Left ventricle myocardium superior (tissue), 1 donor: ENCODE results near the gene NAV2. TPM values are rescaled to one million over a fixed set of nuclear protein-coding genes. Genes with fewer than 3 reads are reported as not detected.
A peak's percentile ranks its signal among the peaks of the same experiment; 100 is the strongest.

ENCODE experiments used
- ATAC-seq: fragments of 200-7000 bp; cut with Tn5 transposase; one replicate; pipeline ENCODE4 v1.9.1; 2020; ENCODE audit warnings: mild to moderate bottlenecking, moderate library complexity
- DNase-seq: peaks from one replicate; pipeline ENCODE4 v3.0.0-alpha.2; 2020
- intact Hi-C: fragments of 100-400 bp; cut with micrococcal nuclease; formaldehyde crosslinking; loops from one replicate; pipeline ENCODE4 v1.11.0; 2022
- total RNA-seq: library from RNA; stranded (reverse); fragmentation: NEBNext Ultra II Directional; extraction: Animal tissue kit (Norgen Biotek cat#: 25700); gene quantifications from one replicate; pipeline ENCODE4 v1.2.1, GENCODE V29; 2021
- donor health status: DM: no; HTN: yes; CAD: no; lungs with severe emphysema.

NAV2 gene
- total RNA-seq, 1 donor from 2014 or later: 8.8 TPM

DNA sequence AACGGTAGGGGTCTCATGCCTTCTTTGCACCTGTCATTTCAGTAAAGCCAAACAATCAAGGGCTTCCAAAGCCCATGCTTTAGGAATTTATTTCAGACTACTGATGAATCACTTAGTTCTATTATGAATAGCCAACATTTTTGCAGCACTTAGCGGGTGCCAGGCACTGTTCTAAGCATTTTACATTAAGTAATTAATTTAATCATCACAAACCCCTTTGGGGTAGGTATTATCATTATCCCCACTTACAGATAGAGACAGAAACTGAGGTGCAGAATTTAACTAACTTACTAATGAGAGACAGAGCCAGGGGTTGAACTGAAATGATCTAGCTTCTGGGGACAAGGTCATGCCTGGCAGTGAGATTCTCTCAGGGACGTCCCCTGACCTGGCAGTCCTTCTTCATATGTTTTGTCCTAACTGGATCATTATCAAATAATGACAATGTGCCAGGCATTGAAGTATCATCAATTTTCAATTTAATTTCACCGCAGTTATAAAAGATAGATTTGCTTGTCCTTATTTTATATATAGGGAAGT lies 31.7 kb upstream of the NAV2 start:
- no peak for ATAC-seq
- intact Hi-C loops: no loop called here
- DNase-seq: no peak

DNA sequence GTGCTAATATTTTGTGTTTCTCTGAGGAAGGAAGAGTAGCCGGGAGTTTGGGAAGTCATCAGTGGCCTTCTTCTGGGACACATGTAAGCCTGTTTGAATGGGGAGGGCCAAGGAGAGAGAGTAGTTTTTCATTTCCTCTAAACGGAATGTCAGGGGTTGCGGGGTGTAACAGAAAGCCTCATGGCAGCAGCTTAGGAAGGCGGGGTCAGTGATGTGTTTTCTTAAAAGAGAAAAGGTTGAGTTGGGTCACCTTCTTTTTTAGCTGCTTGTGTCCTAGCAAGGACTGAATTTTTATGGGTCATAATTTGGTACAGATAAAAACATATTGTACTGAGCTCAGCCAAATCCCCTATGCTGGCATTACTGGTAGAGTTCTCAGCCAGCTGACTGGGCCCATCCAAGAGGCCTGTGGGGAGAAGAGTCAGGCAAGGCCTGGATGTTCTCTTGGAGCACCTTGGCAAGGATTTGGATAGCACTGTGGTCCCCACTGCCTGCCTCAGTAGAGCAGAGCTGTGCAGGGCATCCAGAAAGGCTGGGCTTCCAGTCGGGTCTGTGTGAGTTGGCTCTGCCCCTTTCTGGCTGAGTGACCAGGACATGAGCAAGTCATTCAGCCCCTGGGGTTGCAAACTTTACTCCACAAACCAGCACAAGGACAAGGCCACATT lies 29.4 kb upstream of the NAV2 start:
- intact Hi-C loops: no loop called here

DNA sequence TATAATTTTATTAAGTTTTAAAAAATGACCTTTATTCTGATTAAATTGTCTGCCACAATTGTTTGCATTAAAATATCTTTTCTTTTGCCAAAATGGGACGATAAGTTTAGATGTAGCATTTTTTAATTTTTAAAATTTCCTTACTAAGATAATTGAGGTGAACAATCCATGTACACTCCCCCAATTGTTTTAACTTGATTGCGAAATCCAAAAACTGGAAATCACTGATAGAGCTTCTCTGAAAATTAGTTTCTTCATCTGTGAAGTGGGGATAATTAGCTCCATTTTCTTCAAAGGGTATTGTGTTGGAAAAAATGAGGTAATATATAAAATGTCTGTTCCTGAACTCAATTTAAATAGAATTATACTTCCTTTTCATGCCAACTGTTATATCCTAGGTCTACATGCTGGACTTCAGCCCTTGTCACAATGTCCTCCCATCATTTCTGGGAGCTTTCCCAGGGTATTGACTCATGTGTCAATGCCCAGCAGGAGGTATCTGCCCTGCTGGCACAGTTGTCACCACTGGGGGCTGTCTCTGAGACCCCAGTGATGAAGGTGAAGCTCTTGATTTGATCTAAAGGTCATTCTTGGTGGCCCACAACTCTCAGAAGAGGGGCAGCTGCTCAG lies 28.7 kb upstream of the NAV2 start:
- intact Hi-C loops: no loop called here
- no peak for ATAC-seq
- DNase-seq: no peak

More for the DNA sequence above, 29.4 kb upstream of the NAV2 start:
- ATAC-seq: peak; percentile 93
- DNase-seq: peak; percentile 79

GRCh38 chr11:19686234-19686633 lies 26.4 kb upstream of the NAV2 start:
- ATAC-seq (no peak), DNase-seq (no peak)
- intact Hi-C loops: no loop called here

DNA sequence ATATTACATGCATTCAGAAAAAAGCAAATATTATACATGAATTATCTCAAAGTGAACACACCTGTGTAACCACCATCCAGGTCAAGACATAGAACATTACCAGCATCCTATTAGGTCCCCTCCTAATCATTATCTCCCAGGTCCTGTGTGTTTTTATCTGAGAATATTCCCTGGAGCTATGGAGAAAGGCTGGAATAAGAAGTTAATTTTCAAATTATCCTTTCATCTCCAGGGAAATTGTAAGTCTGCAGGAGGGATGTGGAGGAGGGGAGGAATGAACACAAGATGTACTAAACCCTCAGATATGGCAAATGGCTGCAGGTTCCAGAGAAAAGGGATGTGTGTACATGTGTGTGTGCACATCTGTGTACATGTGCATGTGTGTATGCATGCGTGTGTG lies 25.2 kb upstream of the NAV2 start:
- intact Hi-C loops: no loop called here
- DNase-seq (no peak), ATAC-seq (no peak)

- intact Hi-C loops: no loop called here
- ATAC-seq (peak; percentile 30), DNase-seq (no peak)
These were observed 23.2 kb upstream of the NAV2 start for GRCh38 chr11:19689281-19690000.

DNA sequence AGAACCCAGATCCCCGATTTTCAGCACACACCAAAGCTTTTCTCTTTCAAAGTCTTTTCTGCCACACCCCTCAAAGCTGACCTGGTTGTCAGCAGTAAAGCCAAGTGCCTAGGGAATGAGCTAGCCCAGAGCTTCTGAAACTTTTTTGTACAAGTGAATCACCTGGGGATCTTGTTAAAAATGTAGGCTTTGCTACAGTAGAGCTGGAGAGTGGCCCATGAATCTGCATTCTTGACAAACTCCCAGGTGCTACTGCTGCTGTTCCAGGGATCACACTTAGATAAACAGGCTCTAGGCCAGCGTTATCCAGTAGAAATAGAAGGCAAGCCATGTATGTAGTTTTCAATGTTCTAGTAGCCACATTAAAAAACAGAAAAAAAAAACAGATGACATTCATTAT lies 21.8 kb upstream of the NAV2 start:
- intact Hi-C loops: no loop called here
- DNase-seq (no peak), ATAC-seq (peak; percentile 20)

DNA sequence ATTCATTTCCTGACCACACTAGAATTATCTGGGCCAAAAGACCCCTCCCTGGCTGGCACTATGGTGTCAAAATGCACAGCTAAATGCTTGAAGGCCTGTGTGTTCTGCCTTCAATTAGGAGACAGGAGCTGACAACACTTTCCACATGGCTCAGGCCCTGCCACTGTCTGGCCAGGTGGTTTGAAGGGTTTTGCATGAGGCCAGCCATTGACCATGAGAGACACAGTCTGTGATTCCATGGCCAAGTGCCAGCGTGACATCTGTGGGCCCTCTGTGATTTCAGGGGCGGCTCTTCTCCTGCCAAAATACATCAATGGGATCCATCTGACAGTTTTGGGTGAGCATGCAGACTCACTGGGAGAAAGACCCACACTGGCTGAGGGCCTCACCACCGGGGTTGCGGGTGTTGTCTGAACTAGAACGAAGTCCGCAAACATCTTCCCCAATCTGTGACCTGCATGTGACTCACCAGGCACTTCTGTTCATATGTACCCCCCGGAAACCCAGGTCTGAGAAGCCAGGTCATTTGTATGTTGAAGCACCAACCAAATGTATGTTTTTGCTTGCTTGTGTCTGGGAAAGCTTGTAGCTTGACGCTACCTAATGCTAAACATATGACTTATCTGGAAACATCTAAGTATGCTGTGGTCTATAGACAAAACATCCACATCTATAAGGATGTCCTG lies 20.7 kb upstream of the NAV2 start:
- no peak for ATAC-seq
- DNase-seq: no peak
- intact Hi-C loops: no loop called here

GRCh38 chr11:19693146-19693545 lies 19.5 kb upstream of the NAV2 start:
- ATAC-seq: no peak
- intact Hi-C loops: no loop called here
- no peak for DNase-seq

DNA sequence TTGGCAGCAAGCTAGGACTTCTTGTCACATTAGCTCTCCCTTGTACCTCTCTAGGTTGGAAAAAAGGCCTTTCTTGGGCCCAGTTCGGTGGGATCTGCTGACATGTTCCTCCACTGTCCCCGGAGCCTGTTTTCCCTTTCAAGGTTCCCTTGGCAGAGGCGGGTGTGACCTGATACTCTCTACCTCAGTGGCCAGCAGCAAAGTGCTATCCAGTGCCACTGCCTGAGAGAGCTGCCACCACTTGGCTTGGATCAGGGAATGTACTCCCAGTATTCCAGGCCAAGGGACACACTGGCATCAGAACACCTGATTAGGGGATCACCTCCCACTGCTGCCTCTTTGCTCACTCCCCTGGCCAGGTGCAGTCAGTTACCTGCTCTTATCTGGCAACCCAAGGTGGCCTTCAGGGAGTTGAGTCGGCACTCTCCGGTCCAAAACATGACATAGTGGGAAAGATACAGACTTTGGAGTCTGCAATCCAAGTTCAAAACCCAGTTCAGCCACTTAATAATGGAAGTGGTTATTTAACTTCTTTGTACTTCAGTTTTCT lies 17.8 kb upstream of the NAV2 start:
- peak; percentile 25 for ATAC-seq
- intact Hi-C loops: no loop called here
- peak; percentile 59 for DNase-seq

DNA sequence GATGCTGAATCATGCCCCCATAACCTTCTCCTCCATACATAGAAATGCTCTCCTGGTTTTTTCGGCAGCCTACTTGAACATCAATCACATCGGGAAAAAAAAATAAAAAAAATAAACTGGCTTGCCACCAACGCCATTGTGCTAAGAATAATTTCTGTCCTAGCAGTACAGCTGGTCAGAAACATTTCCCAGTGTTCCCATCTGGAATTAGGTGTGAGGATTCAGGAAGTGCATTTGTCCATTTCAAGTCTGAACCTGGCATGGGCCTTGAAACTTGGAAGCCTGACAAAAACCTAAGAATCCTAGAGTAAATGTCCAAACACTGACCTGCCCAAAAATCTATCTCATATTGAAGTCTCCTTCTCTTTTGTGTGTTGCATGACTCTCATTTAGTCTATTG lies 16.6 kb upstream of the NAV2 start:
- no peak for DNase-seq
- ATAC-seq: peak; percentile 6
- intact Hi-C loops: no loop called here

GRCh38 chr11:19696904-19697303 lies 15.7 kb upstream of the NAV2 start:
- ATAC-seq: no peak
- no peak for DNase-seq
- intact Hi-C loops: no loop called here

DNA sequence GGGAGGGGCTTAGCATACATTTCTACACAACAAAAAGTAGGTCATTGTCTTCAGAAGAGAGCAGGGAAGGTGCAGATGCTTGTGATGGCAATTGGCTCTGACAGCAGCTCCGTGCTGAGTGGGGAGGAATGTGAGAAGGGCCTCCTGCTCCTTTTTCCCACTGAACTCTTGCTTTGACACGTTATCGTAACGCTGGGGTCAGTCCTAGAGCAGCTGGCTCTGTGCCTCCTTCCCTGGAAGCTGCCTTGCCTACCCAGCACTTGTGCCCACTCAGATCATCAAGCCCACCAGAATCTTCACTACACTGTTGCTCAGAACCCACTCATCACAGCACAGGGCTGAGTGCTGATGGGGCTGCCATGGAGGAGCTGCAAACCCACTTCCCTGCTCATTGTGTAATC lies 14.9 kb upstream of the NAV2 start:
- DNase-seq (peak; percentile 35), ATAC-seq (peak; percentile 27)
- intact Hi-C loops: no loop called here

GRCh38 chr11:19698493-19699292 lies 13.9 kb upstream of the NAV2 start:
- intact Hi-C loops: no loop called here
- DNase-seq (peak; percentile 80), ATAC-seq (peak; percentile 92)

DNA sequence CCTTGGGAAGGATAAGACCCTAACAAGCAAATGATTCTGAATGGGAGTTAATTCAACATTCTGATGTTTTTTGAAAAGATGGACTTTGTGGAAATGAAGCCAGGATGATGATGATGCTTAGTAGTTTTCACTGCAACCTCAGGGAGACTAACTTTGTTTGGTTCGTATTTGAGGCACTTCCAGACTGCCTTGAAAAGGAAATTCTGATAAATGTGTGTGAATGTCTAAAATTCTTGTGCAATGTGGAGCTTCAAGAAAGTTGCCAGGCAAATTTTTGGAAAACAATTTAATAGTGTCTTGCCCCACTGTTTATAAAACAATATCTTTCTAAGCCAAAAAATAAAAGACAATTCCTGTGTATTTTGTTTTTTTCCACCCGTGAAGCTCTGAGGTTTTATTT lies 11.2 kb upstream of the NAV2 start:
- DNase-seq: no peak
- ATAC-seq: no peak
- intact Hi-C loops: no loop called here

- DNase-seq: no peak
- no peak for ATAC-seq
- intact Hi-C loops: no loop called here
These were observed 10.0 kb upstream of the NAV2 start for GRCh38 chr11:19702620-19703019.

- DNase-seq (no peak), ATAC-seq (peak; percentile 13)
- intact Hi-C loops: no loop called here
These were observed 9.4 kb upstream of the NAV2 start for GRCh38 chr11:19703211-19703610.

GRCh38 chr11:19704213-19704612 lies 8.4 kb upstream of the NAV2 start:
- ATAC-seq: no peak
- DNase-seq: no peak
- intact Hi-C loops: no loop called here

DNA sequence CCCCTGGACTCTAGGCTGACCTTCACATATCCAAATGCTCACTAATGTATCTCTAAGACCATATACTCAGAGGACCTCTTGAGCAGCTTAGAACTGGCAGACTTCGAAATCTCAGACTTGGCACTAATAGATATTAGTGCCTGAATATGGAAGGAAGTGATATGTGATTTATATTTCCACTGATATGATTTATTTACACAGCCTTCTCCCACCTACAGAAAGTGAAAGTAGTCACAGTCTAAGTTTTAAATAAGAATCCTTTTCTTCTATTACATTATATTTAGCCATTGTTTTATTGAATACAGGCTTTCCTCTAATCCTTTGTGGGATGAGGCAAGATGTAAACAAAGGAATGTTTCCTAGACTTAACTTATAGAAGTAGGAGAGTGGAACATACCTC lies 6.7 kb upstream of the NAV2 start:
- DNase-seq (no peak), ATAC-seq (no peak)
- intact Hi-C loops: no loop called here
